HEK293 (cell line): ENCODE measurements around the gene GAS2L2.

Source experiments
- CTCF ChIA-PET: fragments of 350-600 bp; formaldehyde crosslinking; extraction: SDS; loops from one replicate; lab custom pipeline; 2021; ENCODE audit warnings: antibody characterized with exemption; lab: Yijun Ruan, JAX
- POLR2A ChIA-PET: fragments of 300-600 bp; formaldehyde crosslinking; extraction: SDS; loops from one replicate; lab custom pipeline; 2020; ENCODE audit warnings: antibody characterized with exemption, inconsistent platforms; lab: Yijun Ruan, JAX
- H3K27ac ChIP-seq: fragments of 200-500 bp; sonication (Bioruptor generic); 2 replicates; pipeline ENCODE4 v1.5.1; 2014; ENCODE audit warnings: low read depth, low read length, control low read depth, inconsistent platforms; ENCODE audit errors: extremely low read depth
- H3K36me3 ChIP-seq, 2 experiments: fragments of 200-500 bp in 1 of 2; sonication (Bioruptor generic) in 1 of 2; 1 replicate in 1 of 2; 2 replicates in 1 of 2; pipeline ENCODE4 v1.5.1; 2014 to 2017; ENCODE audit warnings: inconsistent platforms in 2 of 2, low read length in 2 of 2; ENCODE audit not compliant: control insufficient read depth in 2 of 2, insufficient read depth in 1 of 2
- H3K4me1 ChIP-seq: fragments of 200-500 bp; sonication (Bioruptor generic); 2 replicates; pipeline ENCODE4 v1.5.1; 2014; ENCODE audit warnings: mild to moderate bottlenecking, low read length, inconsistent platforms; ENCODE audit not compliant: control insufficient read depth, insufficient read depth
- H3K4me3 ChIP-seq: 2 replicates; pipeline ENCODE4 v1.5.1; 2011; ENCODE audit warnings: low read depth, mild to moderate bottlenecking, control low read depth, low read length, moderate library complexity
- H3K9me3 ChIP-seq: fragments of 200-500 bp; sonication (Bioruptor generic); 2 replicates; pipeline ENCODE4 v1.5.1; 2014; ENCODE audit warnings: low read depth, low read length, inconsistent platforms; ENCODE audit not compliant: control insufficient read depth, insufficient read depth
- BCL6B ChIP-seq: fragments of 450-650 bp; formaldehyde crosslinking; IDR thresholded peaks from 2 replicates; pipeline ENCODE4 v1.5.1; 2017; ENCODE audit warnings: missing biosample characterization, missing genetic modification characterization
- GFI1B ChIP-seq: fragments of 450-650 bp; formaldehyde crosslinking; IDR thresholded peaks from 2 replicates; pipeline ENCODE4 v1.5.1; 2016; ENCODE audit warnings: missing biosample characterization, missing genetic modification characterization
- GLI4 ChIP-seq: fragments of 450-650 bp; formaldehyde crosslinking; IDR thresholded peaks from 2 replicates; pipeline ENCODE4 v1.5.1; 2016; ENCODE audit warnings: missing biosample characterization, missing genetic modification characterization
- HIC1 ChIP-seq: fragments of 450-650 bp; formaldehyde crosslinking; IDR thresholded peaks from 2 replicates; pipeline ENCODE4 v1.5.1; 2016; ENCODE audit warnings: missing biosample characterization, missing genetic modification characterization
- INSM2 ChIP-seq: fragments of 450-650 bp; formaldehyde crosslinking; IDR thresholded peaks from 2 replicates; pipeline ENCODE4 v1.5.1; 2016; ENCODE audit warnings: missing biosample characterization, missing genetic modification characterization
- KLF16 ChIP-seq: fragments of 450-650 bp; formaldehyde crosslinking; IDR thresholded peaks from 2 replicates; pipeline ENCODE4 v1.5.1; 2017; ENCODE audit warnings: missing biosample characterization, missing genetic modification characterization
- REPIN1 ChIP-seq: fragments of 450-650 bp; formaldehyde crosslinking; IDR thresholded peaks from 2 replicates; pipeline ENCODE4 v1.5.1; 2017; ENCODE audit warnings: missing biosample characterization, missing genetic modification characterization, low read depth
- SP7 ChIP-seq: fragments of 450-650 bp; formaldehyde crosslinking; IDR thresholded peaks from 2 replicates; pipeline ENCODE4 v1.5.1; 2016; ENCODE audit warnings: missing biosample characterization, missing genetic modification characterization
- ZBTB6 ChIP-seq: fragments of 450-650 bp; formaldehyde crosslinking; IDR thresholded peaks from 2 replicates; pipeline ENCODE4 v1.5.1; 2017; ENCODE audit warnings: missing biosample characterization, missing genetic modification characterization
- ZFP41 ChIP-seq: fragments of 450-650 bp; formaldehyde crosslinking; IDR thresholded peaks from 2 replicates; pipeline ENCODE4 v1.5.1; 2016; ENCODE audit warnings: missing biosample characterization, missing genetic modification characterization, borderline replicate concordance
- ZNF148 ChIP-seq: fragments of 450-650 bp; formaldehyde crosslinking; IDR thresholded peaks from 2 replicates; pipeline ENCODE4 v1.5.0; 2017; ENCODE audit warnings: missing biosample characterization, missing genetic modification characterization, borderline replicate concordance
- ZNF248 ChIP-seq: fragments of 450-650 bp; formaldehyde crosslinking; IDR thresholded peaks from 2 replicates; pipeline ENCODE4 v1.5.1; 2017; ENCODE audit warnings: missing biosample characterization, missing genetic modification characterization
- ZNF26 ChIP-seq: fragments of 450-650 bp; formaldehyde crosslinking; IDR thresholded peaks from 2 replicates; pipeline ENCODE4 v1.5.1; 2016; ENCODE audit warnings: missing biosample characterization, missing genetic modification characterization
- ZNF391 ChIP-seq: fragments of 450-650 bp; formaldehyde crosslinking; IDR thresholded peaks from 2 replicates; pipeline ENCODE4 v1.5.1; 2016; ENCODE audit warnings: low read depth, missing biosample characterization, missing genetic modification characterization, borderline replicate concordance
- ZNF510 ChIP-seq: fragments of 450-650 bp; formaldehyde crosslinking; IDR thresholded peaks from 2 replicates; pipeline ENCODE4 v1.5.1; 2018; ENCODE audit warnings: mild to moderate bottlenecking, missing genetic modification characterization, missing biosample characterization; ENCODE audit not compliant: insufficient replicate concordance
- ZNF571 ChIP-seq: fragments of 450-650 bp; formaldehyde crosslinking; IDR thresholded peaks from 2 replicates; pipeline ENCODE4 v1.5.0; 2017; ENCODE audit warnings: missing biosample characterization, missing genetic modification characterization
- ZNF600 ChIP-seq: fragments of 450-650 bp; formaldehyde crosslinking; IDR thresholded peaks from 2 replicates; pipeline ENCODE4 v1.5.1; 2016; ENCODE audit warnings: missing biosample characterization, missing genetic modification characterization
- ZNF677 ChIP-seq: fragments of 450-650 bp; IDR thresholded peaks from 2 replicates; pipeline ENCODE4 v1.5.0; 2018; ENCODE audit warnings: missing biosample characterization, mild to moderate bottlenecking, missing genetic modification characterization, moderate library complexity
- ZNF707 ChIP-seq: fragments of 450-650 bp; formaldehyde crosslinking; IDR thresholded peaks from 2 replicates; pipeline ENCODE4 v1.5.1; 2016; ENCODE audit warnings: missing biosample characterization, missing genetic modification characterization
- ZSCAN23 ChIP-seq: fragments of 450-650 bp; formaldehyde crosslinking; IDR thresholded peaks from 2 replicates; pipeline ENCODE4 v1.5.1; 2016; ENCODE audit warnings: missing biosample characterization, missing genetic modification characterization

Gene GAS2L2

GRCh38 chr17:35738519-35739133, 14.4 kb downstream of the GAS2L2 start (continued):
- TF ChIP-seq ZNF26 (tag by site-specific recombination) (no peak), ZNF510 (tag by site-specific recombination) (no peak)
- TF ChIP-seq, all 188 proteins: peak for 0

GRCh38 chr17:35736236-35736635, 16.8 kb downstream of the GAS2L2 start:
- Histone ChIP-seq H3K9me3 (no peaks in the 10 kb centered on the region), H3K27ac (no peak overlapping the region), H3K4me1 (peaks cover 6% of the 10 kb centered on the region; the same call in 1 of the 2 replicates), H3K36me3 (peaks cover 5 to 13% of the 10 kb centered on the region in 2 experiments; a peak in 2 of 3 replicates), H3K4me3 (no peak overlapping the region)
- ChIA-PET POLR2A (interaction anchor here (0.7 to 1.2 kb wide), 2 partner anchors 11 to 73 kb away, joined by 3 to 4 read pairs; partner anchors contain the start of gene TAF15), CTCF (interaction anchor here (1.2 to 3.2 kb wide), 3 partner anchors 11 to 1316 kb away, joined by 3 to 18 read pairs (median 4); no protein-coding TSS in a partner anchor)
- TF ChIP-seq BCL6B (tag by site-specific recombination) = no peak
- TF ChIP-seq GLI4 (tag by site-specific recombination) = no peak
- TF ChIP-seq ZNF677 (tag by site-specific recombination) = no peak
- TF ChIP-seq SP7 (tag by site-specific recombination) = no peak
- no peak for TF ChIP-seq KLF16 (tag by site-specific recombination)
- TF ChIP-seq GFI1B = no peak
- no peak for TF ChIP-seq INSM2 (tag by site-specific recombination)
- TF ChIP-seq ZNF571 = no peak

- H3K9me3 ChIP-seq = no peaks in the 10 kb centered on the region
- H3K27ac ChIP-seq = no peak overlapping the region
- ChIA-PET CTCF (interaction anchor here (0.6 to 3.2 kb wide), 4 partner anchors 12 to 1315 kb away, joined by 3 to 18 read pairs (median 4); no protein-coding TSS in a partner anchor), POLR2A (interaction anchor here (0.7 kb wide), 2 partner anchors 8 to 12 kb away, joined by 3 to 4 read pairs; no protein-coding TSS in a partner anchor)
- H3K4me3 ChIP-seq = no peak overlapping the region
- H3K4me1 ChIP-seq = peaks cover 6% of the 10 kb centered on the region; the same call in 1 of the 2 replicates
- H3K36me3 ChIP-seq = peaks cover 5 to 11% of the 10 kb centered on the region in 2 experiments; a peak in 2 of 3 replicates
- TF ChIP-seq ZFP41 (tag by site-specific recombination) (no peak), ZNF600 (no peak), REPIN1 (no peak), ZNF148 (no peak), ZSCAN23 (tag by site-specific recombination) (no peak), ZNF707 (tag by site-specific recombination) (no peak), HIC1 (tag by site-specific recombination) (no peak), ZNF391 (tag by site-specific recombination) (no peak), ZBTB6 (tag by site-specific recombination) (no peak), ZNF248 (tag by site-specific recombination) (no peak)
These were observed 17.8 kb downstream of the GAS2L2 start for GRCh38 chr17:35735036-35735805.
